T-cell (primary cell): ENCODE results near the gene C7orf57. TPM values are rescaled to one million over a fixed set of nuclear protein-coding genes. Genes with fewer than 3 reads are reported as not detected.

Experiments
- ATAC-seq, 4 experiments: fragments of 200-7000 bp in 3 of 4; fragments of 150-1000 bp in 1 of 4; cut with Tn5 transposase; replicated peaks in 1 of 4; 1 replicate in 3 of 4; 2 replicates in 1 of 4; pipeline ENCODE4 v1.10.0; 2021; ENCODE audit warnings: moderate library complexity in 3 of 4, mild to moderate bottlenecking in 2 of 4, moderate number of reproducible peaks in 1 of 4
- CTCF ChIA-PET, 2 donors: fragments of 300-600 bp; sonication (Branson Sonifier 250); formaldehyde crosslinking; loops; one replicate each; lab custom pipeline; 2022; ENCODE audit warnings: antibody characterized with exemption in 2 of 2; lab: Charles Lee
- POLR2A ChIA-PET, 2 donors: fragments of 300-600 bp; sonication (Branson Sonifier 250); formaldehyde crosslinking; loops; one replicate each; lab custom pipeline; 2022; ENCODE audit warnings: antibody characterized with exemption in 2 of 2; lab: Charles Lee
- DNase-seq, 35 experiments: peaks; one replicate each; pipeline versions ENCODE4 v3.0.0 to v3.0.0-alpha.2; 2013 to 2023
- H3K27ac ChIP-seq: one replicate; pipeline ENCODE4 v1.5.1; 2013; ENCODE audit warnings: low read length
- H3K27me3 ChIP-seq, 2 experiments: replicated peaks in 1 of 2; 1 replicate in 1 of 2; 2 replicates in 1 of 2; pipeline versions ENCODE4 v1.6.1 to v1.7.0; 2013; ENCODE audit warnings: low read length in 1 of 2, mixed read lengths in 1 of 2; ENCODE audit not compliant: control insufficient read depth in 2 of 2, insufficient read depth in 2 of 2; ENCODE audit errors: extremely low read depth in 1 of 2
- H3K36me3 ChIP-seq, 2 donors: 1 replicate in 1 of 2; 2 replicates in 1 of 2; pipeline versions ENCODE4 v1.6.1 to v1.7.0; 2013; ENCODE audit warnings: low read length in 1 of 2; ENCODE audit not compliant: control insufficient read depth in 2 of 2, insufficient read depth in 1 of 2; ENCODE audit errors: extremely low read depth in 1 of 2
- H3K4me1 ChIP-seq, 2 experiments: 1 replicate in 1 of 2; 2 replicates in 1 of 2; pipeline versions ENCODE4 v1.6.1 to v1.7.0; 2013; ENCODE audit warnings: low read length in 2 of 2, mixed read lengths in 1 of 2; ENCODE audit not compliant: insufficient read depth in 2 of 2, control insufficient read depth in 1 of 2; ENCODE audit errors: extremely low read depth in 1 of 2
- H3K4me3 ChIP-seq, 2 donors: 1 replicate in 1 of 2; 2 replicates in 1 of 2; pipeline versions ENCODE4 v1.5.1 to v1.7.0; 2013; ENCODE audit warnings: mild to moderate bottlenecking in 2 of 2, low read length in 1 of 2, moderate library complexity in 1 of 2; ENCODE audit not compliant: control insufficient read depth in 1 of 2; ENCODE audit errors: extremely low read depth in 1 of 2
- H3K9me3 ChIP-seq: 2 replicates; pipeline ENCODE4 v1.7.0; 2013
- H3K27ac Mint-ChIP-seq, 2 donors: one replicate each; pipeline ENCODE4 v1.8.0; 2020 to 2021; ENCODE audit warnings: mild to moderate bottlenecking in 2 of 2, mixed read lengths in 2 of 2
- H3K27me3 Mint-ChIP-seq, 2 donors: one replicate each; pipeline ENCODE4 v1.8.0; 2021 to 2022; ENCODE audit warnings: mixed read lengths in 2 of 2
- H3K36me3 Mint-ChIP-seq: one replicate; pipeline ENCODE4 v1.8.0; 2021; ENCODE audit warnings: mixed read lengths
- H3K4me1 Mint-ChIP-seq, 3 donors: one replicate each; pipeline ENCODE4 v1.8.0; 2020 to 2022; ENCODE audit warnings: mixed read lengths in 3 of 3, mild to moderate bottlenecking in 1 of 3
- H3K4me3 Mint-ChIP-seq, 3 donors: one replicate each; pipeline ENCODE4 v1.8.0; 2020 to 2022; ENCODE audit warnings: mild to moderate bottlenecking in 3 of 3, mixed read lengths in 3 of 3, moderate library complexity in 3 of 3
- H3K9me3 Mint-ChIP-seq, 3 donors: one replicate each; pipeline ENCODE4 v1.8.0; 2020 to 2022; ENCODE audit warnings: mixed read lengths in 3 of 3
- WGBS: methylation state at CpG from one replicate; pipeline ENCODE4 v1.1.5; 2013; ENCODE audit warnings: missing lambda C conversion rate; ENCODE audit not compliant: insufficient coverage; 5-methylcytosine and 5-hydroxymethylcytosine counted together
- total RNA-seq, 35 experiments: library from RNA in 6 of 35; stranded (reverse) in 6 of 35; fragments of 120-200 nt in 1 of 35; gene quantifications; one replicate each; pipeline versions ENCODE4 v1.2.1 to v1.2.4 and lab custom pipeline; 2013 to 2026

C7orf57 gene
- total RNA-seq, 5 donors from 2014 or later (not counting 1 experiment from before 2014, with no cell fraction given), result 0.18 to 2.0 (median 0.44) TPM

DNA sequence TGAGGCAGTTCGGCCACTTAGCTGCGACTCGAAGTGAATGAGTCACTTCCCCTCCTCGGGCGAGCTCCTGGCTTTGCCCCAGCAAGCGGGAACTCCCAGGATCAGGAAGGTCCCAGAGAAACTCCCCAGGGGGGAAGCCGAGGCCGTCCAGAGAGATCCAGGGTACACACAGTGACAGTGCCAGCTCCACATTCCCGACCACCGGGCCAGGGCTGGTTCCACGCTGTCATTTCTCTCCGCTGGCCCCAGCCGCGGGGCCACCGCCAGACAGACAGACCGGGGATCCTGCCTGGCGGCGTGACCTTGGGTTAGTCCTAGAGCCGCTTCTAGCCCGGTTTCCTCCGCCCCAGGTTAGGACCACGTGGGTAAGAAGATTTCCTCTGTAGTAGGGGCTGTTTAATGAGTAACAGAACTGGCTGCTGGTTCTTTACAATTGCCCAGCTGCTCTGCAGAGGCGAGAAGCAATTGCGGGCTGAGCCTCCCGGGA is 53.3 kb downstream of the C7orf57 start:
- DNase-seq (peak in 8 of 35 experiments; percentile 77 to 93 (median 85)), ATAC-seq (peak in 3 of 4 experiments; percentile 71 to 73 (median 72))
- CTCF ChIA-PET, result interaction anchor here (0.6 to 1.7 kb wide), 3 partner anchors 22 to 113 kb away, joined by 3 to 5 read pairs (median 3); no protein-coding TSS in a partner anchor
- Histone ChIP-seq H3K27ac (peak overlapping the region; percentile 89), H3K9me3 (no peaks in the 10 kb centered on the region), H3K4me3 (peak overlapping the region; percentile 65 to 84), H3K4me1 (peaks cover under 1 to 81% of the 10 kb centered on the region in 2 experiments), H3K27me3 (no peaks in the 10 kb centered on the region), H3K36me3 (peaks cover 0 to 28% of the 10 kb centered on the region in 2 donors)
- Mint-ChIP-seq H3K36me3 (peaks cover 30% of the 10 kb centered on the region), H3K27ac (peak overlapping the region; percentile 91 to 93), H3K4me1 (peaks cover 69 to 87% (median 85%) of the 10 kb centered on the region in 3 donors), H3K9me3 (no peaks in the 10 kb centered on the region), H3K4me3 (peak overlapping the region; percentile 83 to 89 (median 87)), H3K27me3 (no peaks in the 10 kb centered on the region)
- POLR2A ChIA-PET, result no interaction called here
- WGBS, result 2% methylated on average over 20 of the region's 25 CpGs

DNA sequence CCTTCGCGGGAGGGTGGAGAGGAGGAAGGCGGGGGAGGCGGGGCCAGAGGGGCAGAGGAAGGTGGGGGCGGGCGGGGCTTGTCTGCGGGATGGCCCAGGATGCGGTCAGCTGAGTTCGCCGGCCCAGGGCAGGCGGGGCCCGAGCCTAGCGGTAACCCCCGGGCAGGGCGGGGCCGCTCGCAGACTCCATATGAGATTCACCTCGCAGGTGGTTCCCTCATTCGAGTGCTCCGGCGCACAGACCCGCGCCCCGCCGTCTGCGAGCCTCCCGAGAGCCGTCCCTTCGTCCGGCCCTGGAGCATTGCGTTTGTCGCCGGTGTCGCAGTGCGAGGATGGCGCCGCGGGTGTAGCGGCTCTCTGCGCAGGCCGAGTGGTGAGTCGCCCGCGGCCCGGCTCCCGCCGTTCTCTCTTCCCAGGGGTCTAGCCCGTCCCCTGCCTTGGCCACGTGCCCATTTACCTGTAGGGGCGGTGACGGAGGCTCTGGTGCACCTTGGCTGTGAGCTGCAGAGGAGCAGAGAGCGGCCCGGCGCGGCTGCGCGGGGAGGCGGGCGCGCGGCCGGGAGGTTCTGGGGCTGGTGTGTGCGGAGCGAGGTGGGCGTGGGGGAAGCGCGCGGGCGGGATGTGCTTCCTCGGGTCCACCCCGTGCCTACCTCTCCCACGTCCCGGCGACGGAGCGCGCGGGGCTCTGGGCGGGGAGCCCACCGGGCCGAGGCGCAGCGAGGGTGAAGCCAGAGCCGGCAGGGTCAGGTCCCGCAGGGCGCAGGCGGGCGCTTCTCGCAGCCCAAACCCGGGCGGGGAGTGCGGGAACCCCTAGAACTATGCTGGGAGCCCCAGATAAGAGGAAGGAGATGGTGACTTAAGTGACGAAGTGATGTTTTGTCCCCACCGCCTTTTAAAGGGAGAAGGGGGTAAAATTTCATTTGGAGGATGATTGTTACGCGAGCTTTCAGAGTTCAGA is 54.0 kb downstream of the C7orf57 start, which contains the start of gene UPP1:
UPP1 (plus strand) TSS at position 220 of the 958 bp plus-strand sequence. CDS start 5,519 bp downstream, outside the sequence.
- ChIA-PET POLR2A (no interaction called here), CTCF (interaction anchor here (0.6 to 1.7 kb wide), 4 partner anchors 21 to 114 kb away, joined by 3 to 5 read pairs (median 3); no protein-coding TSS in a partner anchor)
- under 1% methylated on average over 85 of the region's 96 CpGs for WGBS
- Mint-ChIP-seq H3K27ac (peak within 1 kb of the TSS; percentile 91 to 93), H3K4me3 (peak within 1 kb of the TSS; percentile 83 to 89 (median 87)), H3K36me3 (peaks cover 37% of the 10 kb centered on the region), H3K27me3 (no peaks in the 10 kb centered on the region), H3K9me3 (no peaks in the 10 kb centered on the region), H3K4me1 (peaks cover 72 to 90% (median 88%) of the 10 kb centered on the region in 3 donors)
- peak within 1 kb of the TSS; percentile 73 to 84 for H3K4me3 ChIP-seq
- DNase-seq, result peak in 34 of 35 experiments; percentile 38 to 92 (median 86)
- peaks cover 0 to 77% of the 10 kb centered on the region in 2 experiments for H3K4me1 ChIP-seq
- ATAC-seq, result peak; percentile 80 to 88 (median 84)
- H3K9me3 ChIP-seq, result no peaks in the 10 kb centered on the region
- H3K36me3 ChIP-seq, result peaks cover 0 to 35% of the 10 kb centered on the region in 2 donors
- H3K27ac ChIP-seq, result peak within 1 kb of the TSS; percentile 89
- H3K27me3 ChIP-seq, result no peaks in the 10 kb centered on the region

DNA sequence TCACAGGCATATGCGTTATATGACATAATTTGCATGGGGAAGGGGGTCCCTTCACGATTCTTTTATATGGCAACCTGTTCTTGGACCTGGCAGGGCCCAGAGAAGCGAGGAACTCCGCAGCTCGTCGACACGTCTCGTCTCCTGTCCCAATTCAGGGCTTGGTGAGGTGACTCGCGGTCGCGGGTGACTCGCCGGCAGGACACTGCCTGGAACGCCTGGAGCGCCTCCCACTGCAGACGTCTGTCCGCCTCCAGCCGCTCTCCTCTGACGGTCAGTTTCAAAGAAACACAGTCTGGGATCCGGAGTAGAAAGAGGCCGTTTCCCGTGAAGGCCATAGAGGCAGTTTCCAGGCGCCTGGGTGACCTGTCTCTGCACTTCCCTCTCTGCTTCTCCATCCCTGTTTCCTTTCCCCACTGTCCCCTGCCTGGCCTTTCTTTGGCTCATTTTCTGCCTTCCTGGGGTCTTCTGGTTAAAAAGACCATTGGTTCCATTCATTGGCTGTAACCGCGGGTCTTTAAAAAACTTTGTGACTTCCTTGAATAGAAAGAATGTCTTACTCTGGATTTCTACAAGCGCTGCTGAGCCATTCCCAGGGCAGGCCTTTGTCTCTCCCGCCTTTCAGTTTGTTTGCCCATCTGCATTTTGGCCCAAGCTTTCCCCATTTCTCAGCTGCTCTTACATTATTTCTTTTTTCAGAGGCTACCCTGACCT is 54.9 kb downstream of the C7orf57 start:
- ChIA-PET POLR2A (interaction anchor here in 1 of 2 donors (0.6 kb wide), 2 partner anchors 19 to 138 kb away, joined by 5 to 6 read pairs; no protein-coding TSS in a partner anchor), CTCF (interaction anchor here (0.6 to 1.0 kb wide), 2 partner anchors 20 to 144 kb away, joined by 3 to 4 read pairs; no protein-coding TSS in a partner anchor)
- ATAC-seq, result no peak

DNA sequence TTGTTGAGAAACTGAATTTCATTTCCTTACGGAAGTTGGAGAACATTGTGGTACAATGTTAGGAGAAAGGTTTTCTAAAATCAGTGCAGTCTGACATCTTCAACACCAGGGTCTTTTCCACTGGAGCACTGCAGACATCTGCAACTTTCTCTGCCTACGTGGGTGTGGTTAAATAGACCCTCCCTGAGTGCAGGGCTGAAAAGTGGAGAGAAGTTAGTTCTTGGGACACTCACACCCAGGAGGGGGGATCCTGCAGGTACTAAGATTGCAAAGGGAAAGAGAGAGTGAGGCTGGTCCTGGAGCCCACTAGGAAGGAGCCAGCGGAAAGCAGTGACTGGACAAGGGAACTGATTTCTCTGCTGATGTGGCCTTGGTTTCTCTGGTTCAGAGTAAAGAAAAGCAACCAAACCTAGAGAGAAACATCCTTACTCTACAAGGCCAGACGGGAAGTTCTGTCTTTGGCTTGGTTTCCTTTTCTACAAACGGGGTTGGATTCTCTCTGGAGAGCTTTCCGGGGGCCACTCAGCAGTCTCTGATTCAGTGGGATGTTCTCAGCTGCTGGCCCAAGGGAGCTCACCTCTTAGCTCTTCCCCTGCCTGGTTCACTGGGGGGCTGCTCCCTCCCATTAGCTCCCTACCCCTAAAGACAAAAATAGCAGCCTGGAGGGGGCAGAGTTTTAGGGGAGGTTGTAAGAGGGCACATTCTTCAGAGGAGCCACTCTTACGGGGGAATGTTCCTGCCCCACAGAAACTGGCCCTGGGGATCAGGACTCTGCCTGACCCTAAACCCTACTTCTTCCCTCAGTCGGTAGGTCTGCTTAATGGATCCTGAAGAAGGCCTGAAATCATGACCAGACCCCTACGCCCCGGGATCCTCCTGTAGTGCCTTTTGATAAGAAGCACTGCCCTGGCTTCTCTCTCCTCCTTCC is 56.4 kb downstream of the C7orf57 start:
- ChIA-PET POLR2A (interaction anchor here in 1 of 2 donors (0.6 to 1.0 kb wide), 2 partner anchors 15 to 58 kb away, joined by 3 read pairs; no protein-coding TSS in a partner anchor), CTCF (no interaction called here)
- Mint-ChIP-seq H3K27ac (peak overlapping the region; percentile 88 to 98), H3K27me3 (no peaks in the 10 kb centered on the region), H3K4me3 (peak overlapping the region; percentile 83 to 89 (median 87)), H3K36me3 (peaks cover 59% of the 10 kb centered on the region), H3K9me3 (no peaks in the 10 kb centered on the region), H3K4me1 (peaks cover 73 to 89% (median 88%) of the 10 kb centered on the region in 3 donors)
- Histone ChIP-seq H3K4me3 (no peak overlapping the region), H3K36me3 (peaks cover 0 to 46% of the 10 kb centered on the region in 2 donors), H3K27ac (peak overlapping the region; percentile 13), H3K27me3 (no peaks in the 10 kb centered on the region), H3K9me3 (no peaks in the 10 kb centered on the region), H3K4me1 (peaks cover 8 to 70% of the 10 kb centered on the region in 2 experiments)
- ATAC-seq (no peak), DNase-seq (no peak)
- WGBS, result 90% methylated on average over 5 of the region's 10 CpGs

More for the DNA sequence above, 54.9 kb downstream of the C7orf57 start:
- Histone ChIP-seq H3K27me3 (no peaks in the 10 kb centered on the region), H3K9me3 (no peaks in the 10 kb centered on the region), H3K27ac (no peak overlapping the region), H3K4me1 (peaks cover 0 to 69% of the 10 kb centered on the region in 2 experiments), H3K4me3 (peak overlapping the region; percentile 73 to 84), H3K36me3 (peaks cover 0 to 43% of the 10 kb centered on the region in 2 donors)
- no peak for DNase-seq
- peak overlapping the region; percentile 83 to 89 (median 87) for H3K4me3 Mint-ChIP-seq
- peak overlapping the region; percentile 88 to 98 for H3K27ac Mint-ChIP-seq
- WGBS, result 93% methylated on average over 28 of the region's 28 CpGs
- peaks cover 46% of the 10 kb centered on the region for H3K36me3 Mint-ChIP-seq
- H3K27me3 Mint-ChIP-seq, result no peaks in the 10 kb centered on the region
- peaks cover 72 to 90% (median 88%) of the 10 kb centered on the region in 3 donors for H3K4me1 Mint-ChIP-seq
- no peaks in the 10 kb centered on the region for H3K9me3 Mint-ChIP-seq

DNA sequence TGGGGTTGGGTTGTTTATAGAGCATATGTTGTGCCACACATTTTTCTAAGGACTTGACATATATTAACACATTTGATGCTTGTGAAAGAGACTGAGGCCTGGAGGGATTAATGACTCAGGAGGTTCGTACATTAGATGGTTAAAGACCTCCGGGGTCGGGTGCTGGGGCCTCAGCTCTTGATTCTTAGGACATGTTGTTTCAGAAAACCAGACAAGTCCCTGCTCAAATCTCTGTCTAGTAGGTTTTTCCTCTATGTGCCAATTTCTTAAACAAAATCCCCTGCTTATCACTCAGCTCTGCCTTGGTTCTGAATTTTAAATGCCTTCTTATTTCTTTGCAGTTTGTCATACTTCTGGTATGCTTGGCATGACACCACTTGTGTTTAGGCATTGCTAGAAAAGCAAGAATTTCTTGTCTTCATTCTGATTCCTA is 59.5 kb downstream of the C7orf57 start:
- WGBS, result no CpG with 5 or more reads among the region's 3 CpGs
- Histone ChIP-seq H3K27ac (no peak overlapping the region), H3K36me3 (peaks cover 0 to 60% of the 10 kb centered on the region in 2 donors), H3K4me3 (no peak overlapping the region), H3K27me3 (no peaks in the 10 kb centered on the region), H3K9me3 (no peaks in the 10 kb centered on the region), H3K4me1 (peaks cover 33 to 73% of the 10 kb centered on the region in 2 experiments)
- Mint-ChIP-seq H3K9me3 (no peaks in the 10 kb centered on the region), H3K27me3 (no peaks in the 10 kb centered on the region), H3K27ac (peak overlapping the region; percentile 95 to 98), H3K4me1 (peaks cover 97 to 99% (median 98%) of the 10 kb centered on the region in 3 donors), H3K36me3 (peaks cover 79% of the 10 kb centered on the region), H3K4me3 (peak overlapping the region in 1 of 3 donors; percentile 31)
- CTCF ChIA-PET, result no interaction called here
- DNase-seq, result no peak
- POLR2A ChIA-PET, result no interaction called here
- no peak for ATAC-seq
